Esophagus squamous epithelium (tissue), 4 donors: ENCODE measurements around the gene COL4A1.

Experiments used
- CTCF ChIP-seq, 6 experiments: fragments of 450-650 bp in 4 of 6; fragments of 200-600 bp in 2 of 6; sonication (generic) in 2 of 6; IDR thresholded peaks; one replicate each; pipeline ENCODE4 v1.5.1; 2016 to 2019; ENCODE audit warnings: antibody characterized with exemption in 6 of 6, mild to moderate bottlenecking in 4 of 6, moderate library complexity in 4 of 6
- POLR2A ChIP-seq, 4 donors: fragments of 450-650 bp; IDR thresholded peaks; one replicate each; pipeline ENCODE4 v1.6.1; 2017; ENCODE audit warnings: antibody characterized with exemption in 4 of 4, mild to moderate bottlenecking in 4 of 4, moderate library complexity in 3 of 4

- no peak for TF ChIP-seq CTCF (IDR thresholded peaks at IDR 0.05)
- no peak for TF ChIP-seq POLR2A (IDR thresholded peaks at IDR 0.05)
Measured at GRCh38 chr13:110323172-110323891, 16.4 kb upstream of the COL4A1 start.
